Panc1 (cell line): ENCODE results near the gene BABAM2. TPM values are rescaled to one million over a fixed set of nuclear protein-coding genes. Genes with fewer than 3 reads are reported as not detected.

Experiments
- ATAC-seq: fragments of 200-7000 bp; cut with Tn5 transposase; 2 replicates; pipeline ENCODE4 v1.9.1; 2020; ENCODE audit warnings: mild to moderate bottlenecking, moderate library complexity
- BruUV-seq: library from RNA; stranded (reverse); fragments of 400-500 nt; replicated peaks from 2 replicates; lab custom pipeline; 2021; lab: Mats Ljungman, UMichigan
- CTCF ChIA-PET: fragments of 300-600 bp; sonication (Branson Sonifier 250); formaldehyde crosslinking; loops from one replicate; lab custom pipeline; 2022; ENCODE audit warnings: antibody characterized with exemption; lab: Charles Lee
- POLR2A ChIA-PET: fragments of 300-600 bp; sonication (Branson Sonifier 250); formaldehyde crosslinking; loops from one replicate; lab custom pipeline; 2022; ENCODE audit warnings: antibody characterized with exemption; lab: Charles Lee
- DNase-seq: peaks from one replicate; pipeline ENCODE4 v3.0.0-alpha.2; 2010; ENCODE audit warnings: low read depth, low spot score
- H3K27ac ChIP-seq: 2 replicates; pipeline ENCODE4 v1.5.1; 2011; ENCODE audit warnings: mild to moderate bottlenecking, low read length, inconsistent platforms
- H3K27me3 ChIP-seq: fragments of 200-500 bp; sonication (Bioruptor generic); 2 replicates; pipeline ENCODE4 v1.6.0; 2014; ENCODE audit warnings: low read length, inconsistent platforms; ENCODE audit not compliant: control insufficient read depth, insufficient read depth
- H3K36me3 ChIP-seq: fragments of 200-500 bp; sonication (Bioruptor generic); 2 replicates; pipeline ENCODE4 v1.5.1; 2014; ENCODE audit warnings: inconsistent platforms, mild to moderate bottlenecking, low read length, moderate library complexity; ENCODE audit not compliant: control insufficient read depth, insufficient read depth
- H3K4me1 ChIP-seq: 2 replicates; pipeline ENCODE4 v1.5.1; 2011; ENCODE audit warnings: inconsistent platforms, mild to moderate bottlenecking, low read length, moderate library complexity; ENCODE audit not compliant: control insufficient read depth, insufficient read depth
- H3K4me3 ChIP-seq, 2 experiments: 2 replicates each; pipeline ENCODE4 v1.5.1; 2011 to 2012; ENCODE audit warnings: low read depth in 2 of 2, low read length in 2 of 2, mild to moderate bottlenecking in 2 of 2, inconsistent platforms in 1 of 2, moderate library complexity in 1 of 2
- H3K9me3 ChIP-seq: fragments of 200-500 bp; sonication (Bioruptor generic); 2 replicates; pipeline ENCODE4 v1.5.1; 2014; ENCODE audit warnings: low read depth, mild to moderate bottlenecking, inconsistent platforms, low read length, moderate library complexity; ENCODE audit not compliant: control insufficient read depth, insufficient read depth
- POLR2AphosphoS5 ChIP-seq: IDR thresholded peaks from 2 replicates; pipeline ENCODE4 v1.6.1; 2012; ENCODE audit warnings: mild to moderate bottlenecking, low read depth, low read length, moderate library complexity
- REST ChIP-seq, 2 experiments: IDR thresholded peaks; 2 replicates each; pipeline ENCODE4 v1.6.1; 2011 to 2012; ENCODE audit warnings: low read depth in 2 of 2, control low read depth in 1 of 2, low read length in 1 of 2, mild to moderate bottlenecking in 1 of 2, moderate library complexity in 1 of 2; ENCODE audit not compliant: insufficient read depth in 1 of 2
- SIN3A ChIP-seq: IDR thresholded peaks from 2 replicates; pipeline ENCODE4 v1.6.1; 2012; ENCODE audit warnings: low read depth, mild to moderate bottlenecking, low read length, moderate library complexity, borderline replicate concordance; ENCODE audit not compliant: insufficient read depth
- TCF7L2 ChIP-seq: IDR thresholded peaks from 2 replicates; pipeline ENCODE4 v1.6.1; 2011; ENCODE audit warnings: mild to moderate bottlenecking, low read depth, low read length, inconsistent platforms
- in situ Hi-C: cut with HindIII; loops from 2 replicates; pipeline ENCODE4 v1.10.0; 2016; ENCODE audit warnings: low sequenced_read_pairs, low pct_unique_long_range_greater_than_20kb
- intact Hi-C: fragments of 100-400 bp; cut with micrococcal nuclease; formaldehyde crosslinking; loops from one replicate; pipeline ENCODE4 v1.10.0; 2022; ENCODE audit not compliant: unreplicated experiment
- total RNA-seq: library from RNA; stranded (reverse); gene quantifications from one replicate; pipeline ENCODE4 v1.2.1, GENCODE V29; 2021; ENCODE audit not compliant: unreplicated experiment
- TF ChIP-seq, protein P1 (sequence below): fragments of 450-650 bp; IDR thresholded peaks from 2 replicates; pipeline ENCODE4 v1.5.1; 2017; ENCODE audit warnings: mild to moderate bottlenecking

Gene BABAM2
- total RNA-seq, 1 experiment from 2014 or later = 31.2 TPM

DNA sequence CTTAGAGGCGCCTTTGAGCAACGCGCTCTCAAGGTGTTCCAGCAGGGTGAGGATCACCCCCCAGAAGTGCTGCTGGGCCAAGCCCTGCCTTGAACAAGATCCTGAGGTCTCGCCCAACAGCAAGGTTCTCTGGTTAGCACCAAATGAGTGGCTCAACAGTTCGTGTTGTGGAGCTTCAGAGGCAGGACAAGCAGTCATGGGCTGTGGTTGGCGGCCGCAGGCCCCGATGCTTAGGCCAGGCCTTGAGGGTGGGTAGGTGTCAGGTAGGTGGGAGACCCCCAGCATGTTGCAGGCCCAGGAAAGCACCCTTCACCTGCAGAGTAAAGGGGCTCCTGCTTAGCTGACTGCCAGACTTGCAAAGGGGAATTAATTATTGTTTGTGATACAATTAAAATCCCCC lies 431.9 kb downstream of the BABAM2 start:
- H3K4me3 ChIP-seq = no peak overlapping the region
- no peaks in the 10 kb centered on the region for H3K4me1 ChIP-seq
- no peak overlapping the region for H3K27ac ChIP-seq
- ATAC-seq (no peak), DNase-seq (no peak)
- no peaks in the 10 kb centered on the region for H3K9me3 ChIP-seq
- ChIA-PET CTCF (no interaction called here), POLR2A (no interaction called here)
- no peaks in the 10 kb centered on the region for H3K27me3 ChIP-seq
- in situ Hi-C loops (no loop called here), intact Hi-C loops (no loop called here)
- BruUV-seq = no TSS peak
- no peaks in the 10 kb centered on the region for H3K36me3 ChIP-seq
- TF ChIP-seq REST (IDR thresholded peaks at IDR 0.05; ENCODE audit: insufficient read depth in 1 of 2, low read depth in 2 of 2, low read length in 1 of 2) (no peak), TCF7L2 (no peak), POLR2AphosphoS5 (no peak)
- TF ChIP-seq, protein P1, sequence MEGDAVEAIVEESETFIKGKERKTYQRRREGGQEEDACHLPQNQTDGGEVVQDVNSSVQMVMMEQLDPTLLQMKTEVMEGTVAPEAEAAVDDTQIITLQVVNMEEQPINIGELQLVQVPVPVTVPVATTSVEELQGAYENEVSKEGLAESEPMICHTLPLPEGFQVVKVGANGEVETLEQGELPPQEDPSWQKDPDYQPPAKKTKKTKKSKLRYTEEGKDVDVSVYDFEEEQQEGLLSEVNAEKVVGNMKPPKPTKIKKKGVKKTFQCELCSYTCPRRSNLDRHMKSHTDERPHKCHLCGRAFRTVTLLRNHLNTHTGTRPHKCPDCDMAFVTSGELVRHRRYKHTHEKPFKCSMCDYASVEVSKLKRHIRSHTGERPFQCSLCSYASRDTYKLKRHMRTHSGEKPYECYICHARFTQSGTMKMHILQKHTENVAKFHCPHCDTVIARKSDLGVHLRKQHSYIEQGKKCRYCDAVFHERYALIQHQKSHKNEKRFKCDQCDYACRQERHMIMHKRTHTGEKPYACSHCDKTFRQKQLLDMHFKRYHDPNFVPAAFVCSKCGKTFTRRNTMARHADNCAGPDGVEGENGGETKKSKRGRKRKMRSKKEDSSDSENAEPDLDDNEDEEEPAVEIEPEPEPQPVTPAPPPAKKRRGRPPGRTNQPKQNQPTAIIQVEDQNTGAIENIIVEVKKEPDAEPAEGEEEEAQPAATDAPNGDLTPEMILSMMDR = no peak

GRCh38 chr2:28322981-28323396 lies 432.5 kb downstream of the BABAM2 start:
- Histone ChIP-seq H3K4me3 (no peak overlapping the region), H3K36me3 (no peaks in the 10 kb centered on the region), H3K4me1 (no peaks in the 10 kb centered on the region), H3K27ac (no peak overlapping the region), H3K27me3 (no peaks in the 10 kb centered on the region), H3K9me3 (no peaks in the 10 kb centered on the region)
- no peak for DNase-seq
- TF ChIP-seq TCF7L2 (no peak), POLR2AphosphoS5 (no peak), SIN3A (no peak), REST (IDR thresholded peaks at IDR 0.05; ENCODE audit: insufficient read depth in 1 of 2, low read depth in 2 of 2, low read length in 1 of 2) (no peak)
- TF ChIP-seq, protein P1 = no peak
- BruUV-seq = no TSS peak
- CTCF ChIA-PET = interaction anchor here (0.6 kb wide), 1 partner anchor 299 kb away, joined by 3 read pairs; no protein-coding TSS in a partner anchor
- POLR2A ChIA-PET = no interaction called here
- intact Hi-C loops = no loop called here
- ATAC-seq = no peak
- in situ Hi-C loops = no loop called here
